HG02884 (cell line): ENCODE results near the gene MLN.

ENCODE experiments used
- ATAC-seq: cut with Tn5 transposase; IDR thresholded peaks from one replicate; pipeline ENCODE4 v1.9.1; 2021; ENCODE audit warnings: mild to moderate bottlenecking, moderate library complexity; ENCODE audit not compliant: unreplicated experiment

MLN gene

GRCh38 chr6:33772902-33773472, 30.8 kb downstream of the MLN start:
- ATAC-seq = no peak

GRCh38 chr6:33772082-33772830, 31.5 kb downstream of the MLN start:
- ATAC-seq = no peak

GRCh38 chr6:33771146-33772081, 32.4 kb downstream of the MLN start:
- no peak for ATAC-seq

- no peak for ATAC-seq
Measured at GRCh38 chr6:33770833-33771145, 33.0 kb downstream of the MLN start.

- ATAC-seq = no peak
Measured at GRCh38 chr6:33770124-33770832, 33.5 kb downstream of the MLN start.

- ATAC-seq = no peak
Measured at GRCh38 chr6:33769248-33769821, 34.5 kb downstream of the MLN start.

- ATAC-seq = no peak
Measured at GRCh38 chr6:33768644-33769120, 35.1 kb downstream of the MLN start.

GRCh38 chr6:33766921-33767907, 36.6 kb downstream of the MLN start:
- ATAC-seq = no peak

GRCh38 chr6:33765368-33765767, 38.4 kb downstream of the MLN start:
- ATAC-seq = no peak

GRCh38 chr6:33764036-33764435, 39.8 kb downstream of the MLN start:
- ATAC-seq = no peak

GRCh38 chr6:33763483-33763882, 40.3 kb downstream of the MLN start:
- ATAC-seq = no peak

- ATAC-seq = no peak
Measured at GRCh38 chr6:33762713-33763112, 41.1 kb downstream of the MLN start.

GRCh38 chr6:33761922-33762629, 41.7 kb downstream of the MLN start:
- no peak for ATAC-seq

- no peak for ATAC-seq
Measured at GRCh38 chr6:33761581-33761921, 42.3 kb downstream of the MLN start.

GRCh38 chr6:33759887-33760629, 43.7 kb downstream of the MLN start:
- ATAC-seq = no peak

- ATAC-seq = no peak
Measured at GRCh38 chr6:33758815-33759216, 45.0 kb downstream of the MLN start.

- no peak for ATAC-seq
Measured at GRCh38 chr6:33757906-33758305, 45.9 kb downstream of the MLN start.

- no peak for ATAC-seq
Measured at GRCh38 chr6:33757113-33757512, 46.7 kb downstream of the MLN start.
